Suppressor macrophage treated with lipopolysaccharide for 1 hour (primary cell): Measurements from ENCODE around the gene CRY2.
"Not testable (repeated sequence)": the region's sequence is repeated elsewhere in the genome, so short reads cannot be mapped to it uniquely, and the experiment has no call there.

Experiments used
- DNase-seq, 3 donors: peaks; one replicate each; pipeline ENCODE4 v3.0.0-alpha.2; 2020 to 2022

Gene CRY2

DNA sequence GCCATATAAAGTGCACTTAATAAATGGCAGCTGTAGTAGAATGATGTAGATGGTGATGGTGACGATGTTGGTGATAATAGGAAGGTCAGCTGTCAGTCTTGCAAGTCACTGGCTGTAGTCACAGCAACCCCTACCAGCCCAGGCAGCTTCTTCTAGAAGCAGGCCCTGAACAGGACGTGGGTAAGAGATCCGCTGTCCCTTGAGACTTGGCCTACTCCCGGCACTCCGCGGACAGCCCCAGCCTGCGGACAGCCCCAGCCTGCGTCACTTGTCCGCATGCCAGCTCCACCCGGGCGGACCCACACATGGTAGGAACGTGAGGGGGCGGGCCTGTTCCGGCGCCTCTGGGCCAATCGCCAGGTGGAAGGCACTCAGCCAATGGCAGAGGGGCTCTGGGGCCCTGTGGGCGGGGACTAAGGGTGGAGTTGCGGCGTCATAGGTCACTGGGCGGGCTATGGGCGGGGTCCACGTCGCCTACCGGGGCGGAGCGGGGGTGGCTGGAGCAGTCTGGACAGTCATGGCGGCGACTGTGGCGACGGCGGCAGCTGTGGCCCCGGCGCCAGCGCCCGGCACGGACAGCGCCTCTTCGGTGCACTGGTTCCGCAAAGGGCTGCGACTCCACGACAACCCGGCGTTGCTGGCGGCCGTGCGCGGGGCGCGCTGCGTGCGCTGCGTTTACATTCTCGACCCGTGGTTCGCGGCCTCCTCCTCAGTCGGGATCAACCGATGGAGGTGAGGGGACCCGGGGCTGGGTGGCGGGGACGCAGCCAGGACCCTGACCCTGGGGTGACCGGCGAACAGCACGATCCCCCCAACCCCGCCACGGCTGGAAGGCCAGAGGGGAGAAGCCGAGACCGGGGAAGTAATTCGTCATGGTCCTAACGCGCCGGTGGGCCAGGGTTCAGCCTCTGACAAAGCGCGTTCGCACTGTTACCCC, at the start of gene CRY2:
Gene CRY2 (plus strand): TSS at position 502 of the 937 bp plus-strand sequence. CDS start 16 bp downstream, at position 518.
- DNase-seq = peak; percentile 100

DNA sequence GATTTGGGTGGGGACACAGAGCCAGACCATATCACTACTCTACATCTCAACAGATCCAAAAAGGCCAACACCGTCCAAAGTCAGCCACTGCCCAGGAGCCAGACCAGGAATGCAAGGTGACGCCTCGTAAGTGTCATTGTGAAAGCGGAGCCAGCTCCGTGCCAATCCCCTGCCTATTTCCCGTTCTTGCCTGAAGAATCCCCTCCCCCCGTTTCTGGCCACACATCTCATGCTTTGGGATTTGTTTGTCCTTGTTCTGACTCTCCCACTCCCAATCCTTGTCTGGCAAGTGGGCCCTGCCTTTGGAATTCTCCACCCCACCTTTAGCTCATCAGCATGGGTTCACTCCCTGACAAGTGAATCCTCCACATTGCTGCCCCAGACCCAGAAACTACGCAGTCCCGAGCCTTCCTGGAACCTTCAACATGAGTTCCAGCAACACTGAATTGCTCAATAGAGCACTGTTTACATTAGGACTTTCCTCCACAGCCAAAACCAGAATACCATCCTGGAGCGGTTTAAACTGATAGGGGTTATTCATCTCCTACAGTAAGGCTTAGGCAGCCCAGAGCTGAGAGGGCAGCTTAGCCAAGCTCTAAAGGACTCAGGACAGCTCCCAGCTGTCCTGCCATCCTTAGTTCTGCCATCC, 48.4 kb upstream of the CRY2 start:
- DNase-seq = no peak

GRCh38 chr11:45799562-45799961, 47.7 kb upstream of the CRY2 start:
- DNase-seq = no peak

- DNase-seq = no peak
These were observed 47.0 kb upstream of the CRY2 start for GRCh38 chr11:45800261-45800660.

DNA sequence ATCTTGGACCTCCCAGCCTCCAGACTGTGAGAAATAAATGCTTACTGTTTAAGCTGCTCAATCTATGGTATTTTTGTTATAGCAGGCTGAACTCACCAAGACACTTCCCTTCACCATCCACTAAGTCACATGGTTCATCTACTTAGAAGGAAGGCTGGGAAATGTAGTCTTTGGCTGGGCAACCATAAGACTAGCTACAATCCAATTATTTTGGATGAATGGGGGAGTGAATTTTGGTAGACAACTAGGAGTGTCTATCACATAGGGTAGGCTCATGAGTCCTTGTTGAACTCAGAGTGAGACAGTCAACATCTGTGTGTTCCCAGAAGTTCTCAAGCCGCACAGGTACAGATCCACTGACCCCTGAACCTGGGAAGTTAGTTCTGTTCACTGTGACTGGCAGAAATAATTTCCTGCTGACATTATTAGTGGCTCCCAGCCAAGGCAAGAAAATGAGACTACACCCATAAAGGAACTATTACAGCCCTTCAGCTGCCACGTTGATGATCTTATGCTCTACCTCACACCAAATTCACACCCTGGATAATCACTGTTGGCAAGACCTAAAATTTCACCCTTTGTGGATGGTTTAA, 45.5 kb upstream of the CRY2 start:
- DNase-seq = peak; percentile 43 to 63 (median 57)

GRCh38 chr11:45802531-45803317, 44.6 kb upstream of the CRY2 start:
- no peak for DNase-seq

- peak; percentile 62 to 88 (median 68) for DNase-seq
These were observed 43.1 kb upstream of the CRY2 start for GRCh38 chr11:45803971-45804760.

- peak; percentile 96 to 99 (median 98) for DNase-seq
These were observed 42.4 kb upstream of the CRY2 start, which contains the start of gene SLC35C1 for GRCh38 chr11:45804761-45805304. SLC35C1 (plus strand) TSS chr11:45805149; CDS start chr11:45805802, 653 bp downstream.

- peak; percentile 47 to 62 (median 52) for DNase-seq
These were observed 41.8 kb upstream of the CRY2 start for GRCh38 chr11:45805305-45806071.

DNA sequence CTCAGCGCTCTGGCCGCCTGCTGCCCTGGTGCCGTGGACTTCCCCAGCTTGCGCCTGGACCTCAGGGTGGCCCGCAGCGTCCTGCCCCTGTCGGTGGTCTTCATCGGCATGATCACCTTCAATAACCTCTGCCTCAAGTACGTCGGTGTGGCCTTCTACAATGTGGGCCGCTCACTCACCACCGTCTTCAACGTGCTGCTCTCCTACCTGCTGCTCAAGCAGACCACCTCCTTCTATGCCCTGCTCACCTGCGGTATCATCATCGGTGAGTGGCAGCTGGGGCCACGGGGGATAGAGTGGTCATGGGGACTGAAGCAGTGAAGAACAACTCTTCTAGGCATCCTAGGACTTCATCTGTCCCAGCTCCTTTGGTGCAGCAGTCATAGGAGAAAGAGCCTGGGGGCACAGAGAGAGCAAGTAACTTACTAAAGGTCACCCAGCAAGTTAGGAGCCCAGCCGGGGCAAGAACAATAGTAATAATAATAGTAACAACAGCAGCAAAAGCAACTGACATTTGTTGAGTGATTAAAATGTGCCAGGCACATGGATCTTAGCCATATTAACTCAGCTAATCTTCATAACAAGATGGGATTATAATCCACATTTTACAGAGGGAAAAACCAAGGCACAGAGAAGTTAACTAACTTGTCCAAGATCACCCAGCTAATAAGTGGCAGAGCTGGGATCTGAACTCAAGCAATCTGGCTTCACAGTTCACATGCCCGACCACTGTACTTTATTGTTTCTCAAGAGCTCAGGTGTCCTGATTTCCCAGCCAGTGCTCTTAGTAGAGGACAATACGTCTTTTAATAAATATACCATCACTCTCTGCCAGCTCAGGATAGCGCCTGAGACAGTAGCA, 41.0 kb upstream of the CRY2 start:
- DNase-seq = no peak

GRCh38 chr11:45806937-45807791, 40.1 kb upstream of the CRY2 start:
- no peak for DNase-seq

DNA sequence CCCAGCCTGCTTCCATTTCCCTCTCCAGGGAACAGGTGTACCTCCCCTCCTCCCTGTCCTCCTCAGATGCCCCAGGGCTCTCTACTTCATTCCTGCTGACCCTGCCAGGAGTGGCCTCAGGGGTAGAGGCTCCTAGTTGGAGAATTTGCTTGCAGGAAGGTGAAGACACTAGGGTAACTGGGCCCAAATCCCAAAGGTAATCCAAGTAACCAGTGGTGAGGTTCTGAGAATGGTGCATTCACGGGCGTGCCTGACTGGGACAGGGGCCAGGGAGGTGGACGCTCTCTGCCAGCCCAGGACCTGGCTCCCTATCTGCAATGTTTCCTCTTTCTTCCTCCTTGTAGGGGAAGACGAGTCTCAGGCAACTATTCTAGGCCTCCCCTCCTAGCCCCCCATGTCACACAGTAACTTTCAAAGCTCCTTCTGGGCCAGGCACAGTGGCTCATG, 39.5 kb upstream of the CRY2 start:
- no peak for DNase-seq

GRCh38 chr11:45808427-45808826, 38.8 kb upstream of the CRY2 start:
- DNase-seq = not testable (repeated sequence)

GRCh38 chr11:45809456-45810395, 37.5 kb upstream of the CRY2 start:
- DNase-seq = peak in 2 of 3 donors; percentile 10 to 21

DNA sequence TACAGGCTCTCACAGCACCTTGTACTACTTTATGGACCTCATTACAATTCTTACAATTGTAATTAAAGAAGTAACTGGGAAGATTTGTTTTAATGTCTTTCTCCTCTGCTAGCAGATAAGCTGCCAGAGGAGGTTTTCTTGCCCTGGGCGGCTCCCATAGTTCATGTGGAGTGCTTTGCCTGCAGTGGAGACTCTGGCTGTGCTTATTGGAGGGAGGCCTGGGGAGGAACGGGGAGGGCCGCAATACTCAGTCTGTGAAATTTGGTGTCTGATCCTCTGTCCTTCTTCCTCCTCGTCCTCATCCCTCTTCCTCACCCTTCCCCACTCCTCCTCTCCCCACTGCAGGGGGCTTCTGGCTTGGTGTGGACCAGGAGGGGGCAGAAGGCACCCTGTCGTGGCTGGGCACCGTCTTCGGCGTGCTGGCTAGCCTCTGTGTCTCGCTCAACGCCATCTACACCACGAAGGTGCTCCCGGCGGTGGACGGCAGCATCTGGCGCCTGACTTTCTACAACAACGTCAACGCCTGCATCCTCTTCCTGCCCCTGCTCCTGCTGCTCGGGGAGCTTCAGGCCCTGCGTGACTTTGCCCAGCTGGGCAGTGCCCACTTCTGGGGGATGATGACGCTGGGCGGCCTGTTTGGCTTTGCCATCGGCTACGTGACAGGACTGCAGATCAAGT, 36.7 kb upstream of the CRY2 start:
- DNase-seq = no peak

DNA sequence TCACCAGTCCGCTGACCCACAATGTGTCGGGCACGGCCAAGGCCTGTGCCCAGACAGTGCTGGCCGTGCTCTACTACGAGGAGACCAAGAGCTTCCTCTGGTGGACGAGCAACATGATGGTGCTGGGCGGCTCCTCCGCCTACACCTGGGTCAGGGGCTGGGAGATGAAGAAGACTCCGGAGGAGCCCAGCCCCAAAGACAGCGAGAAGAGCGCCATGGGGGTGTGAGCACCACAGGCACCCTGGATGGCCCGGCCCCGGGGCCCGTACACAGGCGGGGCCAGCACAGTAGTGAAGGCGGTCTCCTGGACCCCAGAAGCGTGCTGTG, 36.2 kb upstream of the CRY2 start:
- no peak for DNase-seq
